AML-193 (cell line): ENCODE data around the gene RNF40.

Experiments used
- DNase-seq, 2 experiments: peaks; one replicate each; lab custom pipeline; 2025; lab: John Stamatoyannopoulos, UW

Gene RNF40

DNA sequence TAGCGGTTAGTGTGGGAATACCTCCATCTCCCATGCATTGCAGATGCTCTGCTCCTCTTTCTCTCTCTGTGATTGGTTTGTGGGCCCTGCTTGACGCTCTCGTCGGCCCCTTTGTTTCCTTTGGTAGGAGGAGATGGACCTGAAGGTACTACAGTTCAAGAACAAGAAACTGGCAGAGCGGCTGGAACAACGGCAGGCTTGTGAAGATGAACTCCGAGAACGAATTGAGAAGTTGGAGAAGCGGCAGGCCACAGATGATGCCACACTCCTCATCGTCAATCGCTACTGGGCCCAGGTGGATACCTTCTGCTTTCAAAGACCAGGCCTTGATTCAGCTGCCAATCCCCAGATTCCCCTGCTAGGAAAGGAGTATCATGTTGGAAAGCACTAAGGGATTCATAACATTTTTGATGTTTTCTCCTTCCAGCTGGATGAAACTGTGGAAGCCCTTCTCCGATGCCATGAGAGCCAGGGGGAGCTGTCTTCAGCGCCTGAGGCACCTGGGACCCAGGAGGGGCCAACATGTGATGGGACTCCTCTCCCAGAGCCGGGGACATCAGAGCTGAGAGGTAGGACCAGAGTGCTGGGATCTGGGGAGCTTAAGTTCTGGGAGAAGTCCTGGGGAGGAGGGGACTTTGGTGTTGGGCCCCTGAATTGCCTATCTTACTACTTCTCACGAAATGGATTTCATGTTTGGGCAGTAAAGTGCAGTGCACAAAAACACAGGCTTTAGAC lies 1.0 kb downstream of the RNF40 start:
- DNase-seq: no peak

DNA sequence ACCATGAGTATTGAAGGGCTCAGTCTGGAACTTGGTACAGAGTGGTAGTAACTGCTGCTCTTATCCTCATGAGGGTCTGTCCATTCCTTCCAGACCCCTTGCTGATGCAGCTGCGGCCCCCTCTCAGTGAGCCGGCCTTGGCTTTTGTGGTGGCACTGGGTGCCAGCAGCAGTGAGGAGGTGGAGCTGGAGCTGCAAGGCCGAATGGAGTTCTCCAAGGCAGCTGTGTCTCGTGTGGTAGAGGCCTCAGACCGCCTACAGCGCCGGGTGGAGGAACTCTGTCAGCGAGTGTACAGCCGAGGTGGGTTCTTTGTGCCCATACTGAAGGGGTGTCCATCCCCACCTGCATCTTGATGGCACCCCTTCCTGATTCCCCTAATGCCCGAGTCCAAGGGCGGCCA lies 2.0 kb downstream of the RNF40 start:
- no peak for DNase-seq

DNA sequence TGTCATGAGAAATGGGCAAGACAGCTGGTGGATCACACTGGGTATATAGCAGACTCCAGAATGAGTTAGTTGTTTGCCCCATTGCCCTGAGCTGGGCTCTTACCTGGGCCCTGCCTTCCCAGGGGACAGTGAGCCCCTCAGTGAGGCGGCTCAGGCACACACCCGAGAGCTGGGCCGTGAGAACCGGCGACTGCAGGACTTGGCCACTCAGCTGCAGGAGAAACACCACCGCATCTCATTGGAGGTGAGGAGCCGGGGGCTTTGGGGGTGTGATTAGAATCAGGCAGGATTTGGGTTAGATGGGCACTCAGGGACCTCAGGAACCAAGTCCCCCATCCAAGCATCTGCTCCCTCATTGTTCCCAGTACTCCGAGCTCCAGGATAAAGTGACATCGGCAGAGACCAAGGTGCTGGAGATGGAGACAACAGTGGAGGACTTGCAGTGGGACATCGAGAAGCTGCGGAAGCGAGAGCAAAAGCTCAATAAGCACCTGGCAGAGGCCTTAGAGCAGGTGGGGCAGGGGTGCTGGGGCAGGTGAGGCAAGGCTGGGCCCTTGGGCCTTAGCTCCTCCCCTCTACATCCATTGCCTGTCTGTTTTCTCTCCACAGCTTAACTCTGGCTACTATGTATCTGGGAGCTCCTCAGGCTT lies 2.8 kb downstream of the RNF40 start:
- no peak for DNase-seq

DNA sequence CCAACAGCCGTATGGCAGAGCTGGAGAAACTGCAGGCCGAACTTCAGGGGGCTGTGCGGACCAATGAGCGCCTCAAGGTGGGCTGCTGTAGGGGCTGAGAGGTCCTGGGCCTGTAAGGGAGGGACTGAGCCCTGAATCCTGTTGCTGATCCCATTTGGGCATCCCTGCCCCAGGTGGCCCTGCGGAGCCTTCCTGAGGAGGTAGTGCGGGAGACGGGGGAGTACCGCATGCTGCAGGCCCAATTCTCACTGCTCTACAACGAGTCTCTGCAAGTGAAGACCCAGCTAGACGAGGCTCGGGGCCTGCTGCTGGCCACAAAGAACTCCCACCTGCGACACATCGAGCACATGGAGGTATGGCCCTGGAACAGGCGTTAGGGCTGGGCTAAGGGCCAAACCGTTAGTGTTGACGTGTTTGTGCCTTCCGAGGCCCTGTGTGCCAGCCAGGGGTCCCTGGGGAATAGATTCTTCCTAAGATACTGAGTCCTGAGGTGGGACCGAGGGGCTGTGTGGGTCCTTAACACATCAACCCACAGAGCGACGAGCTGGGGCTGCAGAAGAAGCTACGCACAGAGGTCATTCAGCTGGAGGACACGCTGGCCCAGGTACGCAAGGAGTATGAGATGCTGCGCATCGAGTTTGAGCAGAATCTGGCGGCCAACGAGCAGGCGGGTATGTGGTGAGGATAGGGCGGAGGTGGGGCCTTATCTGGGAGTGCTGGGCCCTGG lies 4.2 kb downstream of the RNF40 start:
- no peak for DNase-seq

DNA sequence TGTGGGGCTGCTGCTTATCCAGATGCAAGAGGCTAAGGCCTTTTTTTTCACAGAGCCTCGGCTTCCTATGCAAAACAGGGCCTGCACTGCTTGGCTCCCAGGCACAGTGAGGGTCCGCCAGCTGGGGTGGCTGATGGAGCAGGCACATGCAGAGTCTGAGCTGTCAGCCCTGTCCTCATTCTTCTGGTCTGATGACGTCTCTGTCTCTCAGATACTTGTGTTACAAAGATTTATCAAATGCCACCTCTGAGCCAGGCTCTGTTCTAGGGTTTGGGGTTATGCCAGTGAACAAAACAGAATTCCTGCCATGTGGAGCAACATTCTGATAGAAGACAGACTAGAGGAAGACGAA lies 4.8 kb downstream of the RNF40 start:
- no peak for DNase-seq

DNA sequence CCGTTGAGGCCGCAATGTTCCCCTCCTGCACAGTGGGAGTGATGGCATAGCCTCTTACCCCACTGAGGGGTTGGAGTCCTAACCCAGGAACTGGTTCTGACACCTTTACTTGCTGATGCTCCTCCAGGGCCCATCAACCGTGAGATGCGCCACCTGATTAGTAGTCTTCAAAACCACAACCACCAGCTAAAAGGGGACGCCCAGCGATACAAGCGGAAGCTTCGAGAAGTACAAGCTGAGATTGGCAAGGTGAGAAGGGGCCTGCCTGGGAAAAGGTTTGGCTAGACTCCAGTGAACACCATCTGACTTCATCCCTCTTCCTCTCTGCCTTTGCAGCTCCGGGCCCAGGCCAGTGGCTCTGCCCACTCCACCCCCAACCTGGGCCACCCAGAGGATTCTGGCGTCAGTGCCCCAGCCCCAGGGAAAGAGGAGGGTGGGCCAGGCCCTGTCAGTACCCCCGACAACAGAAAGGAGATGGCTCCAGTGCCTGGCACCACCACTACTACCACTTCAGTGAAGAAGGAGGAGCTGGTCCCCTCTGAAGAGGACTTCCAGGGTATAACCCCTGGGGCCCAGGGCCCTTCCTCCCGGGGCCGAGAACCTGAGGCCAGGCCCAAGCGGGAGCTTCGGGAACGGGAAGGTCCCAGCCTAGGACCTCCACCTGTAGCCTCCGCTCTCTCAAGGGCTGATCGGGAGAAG lies 5.8 kb downstream of the RNF40 start:
- DNase-seq: no peak

DNA sequence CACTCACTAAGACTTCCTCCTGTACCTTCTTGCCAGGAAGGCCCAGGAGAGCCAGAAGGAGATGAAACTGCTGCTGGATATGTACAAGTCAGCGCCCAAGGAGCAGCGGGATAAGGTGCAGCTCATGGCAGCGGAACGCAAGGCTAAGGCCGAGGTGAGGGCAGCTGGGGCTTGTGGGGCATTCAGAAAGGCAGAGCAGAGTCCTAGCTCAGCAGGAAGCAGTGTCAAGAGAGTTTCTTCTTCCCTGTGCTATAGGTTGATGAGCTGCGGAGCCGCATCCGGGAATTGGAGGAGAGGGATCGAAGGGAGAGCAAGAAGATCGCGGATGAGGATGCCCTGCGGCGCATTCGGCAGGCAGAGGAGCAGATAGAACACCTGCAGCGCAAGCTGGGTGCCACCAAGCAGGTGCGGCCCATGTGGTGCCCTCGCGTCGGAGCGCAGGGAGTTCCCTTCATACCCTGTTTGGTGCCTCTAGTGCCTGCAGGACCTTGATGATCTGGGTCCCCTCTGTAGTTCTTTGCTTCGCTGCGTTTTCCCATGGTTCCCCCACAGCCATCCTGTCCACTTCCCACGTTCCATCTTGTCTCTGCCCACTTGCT lies 6.6 kb downstream of the RNF40 start:
- no peak for DNase-seq

DNA sequence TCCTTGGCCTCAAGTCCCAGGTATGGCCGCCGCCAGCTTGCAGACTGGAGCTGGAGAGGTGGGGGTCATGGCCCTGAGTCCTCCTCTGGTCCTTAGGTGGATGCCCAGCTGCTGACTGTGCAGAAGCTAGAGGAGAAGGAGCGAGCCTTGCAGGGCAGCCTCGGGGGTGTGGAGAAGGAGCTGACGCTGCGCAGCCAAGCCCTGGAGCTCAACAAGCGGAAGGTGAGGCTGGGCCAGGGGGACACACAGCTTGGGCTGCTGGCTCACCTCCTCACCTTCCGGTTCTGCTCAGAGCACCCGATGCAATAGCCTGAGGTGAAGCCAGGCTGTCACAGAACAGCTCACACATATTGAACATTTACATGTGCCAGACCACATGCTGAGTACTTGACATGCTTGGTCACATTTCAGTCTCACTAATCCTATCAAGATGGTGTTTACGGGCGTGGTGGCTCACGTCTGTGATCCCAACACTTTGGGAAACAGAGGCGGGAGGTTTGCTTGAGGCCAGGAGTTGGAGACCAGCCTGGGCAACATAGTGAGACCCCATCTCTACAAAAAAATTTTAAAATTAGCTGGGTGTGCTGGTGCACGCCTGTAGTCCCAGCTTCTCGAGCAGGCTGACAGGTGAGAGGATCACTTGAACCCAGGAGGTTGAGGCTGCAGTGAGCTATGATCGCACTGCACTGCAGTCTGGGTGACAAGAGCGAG lies 7.4 kb downstream of the RNF40 start:
- DNase-seq: no peak

DNA sequence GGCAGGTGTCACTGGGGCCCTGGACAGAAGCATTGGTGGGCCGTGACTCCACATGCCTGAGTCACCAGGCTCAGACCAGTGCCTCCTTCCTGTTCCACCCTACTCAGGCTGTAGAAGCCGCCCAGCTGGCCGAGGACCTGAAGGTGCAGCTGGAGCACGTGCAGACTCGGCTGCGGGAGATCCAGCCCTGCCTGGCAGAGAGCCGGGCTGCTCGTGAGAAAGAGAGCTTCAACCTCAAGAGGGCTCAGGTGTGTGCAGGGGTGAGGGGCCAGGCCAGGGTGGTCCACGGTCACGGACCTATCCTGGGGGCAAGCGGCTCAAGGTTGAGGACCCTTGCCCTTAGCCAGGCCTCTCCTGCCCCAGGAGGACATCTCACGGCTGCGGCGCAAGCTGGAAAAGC lies 9.6 kb downstream of the RNF40 start:
- DNase-seq: no peak

DNA sequence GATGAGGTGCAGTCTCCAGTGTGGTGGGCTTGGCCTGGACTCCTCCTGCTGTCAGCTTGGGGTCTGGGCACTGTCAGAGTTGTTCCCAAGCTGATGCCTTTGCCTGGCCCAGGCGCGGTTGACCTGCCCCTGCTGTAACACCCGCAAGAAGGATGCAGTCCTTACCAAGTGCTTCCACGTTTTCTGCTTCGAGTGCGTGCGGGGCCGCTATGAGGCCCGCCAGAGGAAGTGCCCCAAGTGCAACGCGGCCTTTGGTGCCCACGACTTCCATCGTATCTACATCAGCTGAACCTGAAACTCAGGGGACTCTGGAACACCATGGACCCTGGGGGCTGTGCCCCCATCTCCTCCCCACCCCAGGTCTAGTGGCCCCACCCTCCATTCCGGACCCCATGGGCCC lies 11.7 kb downstream of the RNF40 start:
- DNase-seq: no peak

DNA sequence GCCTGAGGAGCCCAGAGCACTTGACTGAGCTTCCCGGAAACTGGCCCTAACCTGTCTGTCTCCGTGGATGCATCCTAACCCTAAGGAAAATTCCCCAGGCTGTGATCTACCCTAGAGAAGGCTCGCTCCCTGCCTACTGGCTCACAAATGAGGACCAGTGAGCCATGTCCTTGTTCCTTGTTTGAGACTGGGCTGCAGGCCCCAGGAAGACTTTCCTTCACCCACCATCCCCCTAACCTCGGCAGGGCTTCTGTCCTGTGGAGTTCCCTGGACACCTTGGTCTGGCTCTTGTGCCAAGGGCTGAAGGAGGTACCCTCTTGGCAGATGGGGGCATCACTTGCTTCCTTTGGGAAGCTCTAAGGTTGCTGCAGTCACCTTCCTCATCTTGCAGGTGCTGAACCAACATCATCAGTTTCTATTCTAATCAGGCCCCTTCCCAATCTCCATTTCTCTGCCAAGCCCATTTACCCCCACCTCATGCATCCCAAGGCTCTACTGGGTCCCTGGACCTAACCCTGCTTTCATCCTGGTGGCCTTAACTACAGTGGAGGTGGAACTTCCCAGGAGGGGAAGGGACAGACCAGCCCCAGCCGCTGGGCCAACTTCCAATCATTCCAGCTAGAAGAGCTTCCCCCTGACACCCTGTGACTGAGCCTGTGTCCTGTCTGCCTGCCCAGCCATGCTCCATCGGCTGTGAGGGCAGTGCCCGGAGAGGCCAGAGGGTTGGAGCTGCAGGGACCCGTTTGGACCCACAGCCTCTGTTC lies 12.4 kb downstream of the RNF40 start:
- no peak for DNase-seq

DNA sequence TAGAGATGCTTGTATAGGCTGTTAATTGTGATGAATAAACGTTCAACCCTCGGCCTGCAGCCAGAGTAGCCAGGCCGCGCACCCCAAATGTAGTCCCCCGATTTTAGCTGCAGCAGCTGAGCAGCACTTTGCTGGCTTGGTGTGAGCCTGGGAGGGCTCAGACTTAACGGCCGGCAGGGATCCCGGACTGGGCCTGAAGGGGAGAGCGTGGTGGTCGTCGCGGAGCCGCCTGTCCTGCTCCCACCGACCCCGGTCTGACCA lies 12.9 kb downstream of the RNF40 start:
- no peak for DNase-seq

DNA sequence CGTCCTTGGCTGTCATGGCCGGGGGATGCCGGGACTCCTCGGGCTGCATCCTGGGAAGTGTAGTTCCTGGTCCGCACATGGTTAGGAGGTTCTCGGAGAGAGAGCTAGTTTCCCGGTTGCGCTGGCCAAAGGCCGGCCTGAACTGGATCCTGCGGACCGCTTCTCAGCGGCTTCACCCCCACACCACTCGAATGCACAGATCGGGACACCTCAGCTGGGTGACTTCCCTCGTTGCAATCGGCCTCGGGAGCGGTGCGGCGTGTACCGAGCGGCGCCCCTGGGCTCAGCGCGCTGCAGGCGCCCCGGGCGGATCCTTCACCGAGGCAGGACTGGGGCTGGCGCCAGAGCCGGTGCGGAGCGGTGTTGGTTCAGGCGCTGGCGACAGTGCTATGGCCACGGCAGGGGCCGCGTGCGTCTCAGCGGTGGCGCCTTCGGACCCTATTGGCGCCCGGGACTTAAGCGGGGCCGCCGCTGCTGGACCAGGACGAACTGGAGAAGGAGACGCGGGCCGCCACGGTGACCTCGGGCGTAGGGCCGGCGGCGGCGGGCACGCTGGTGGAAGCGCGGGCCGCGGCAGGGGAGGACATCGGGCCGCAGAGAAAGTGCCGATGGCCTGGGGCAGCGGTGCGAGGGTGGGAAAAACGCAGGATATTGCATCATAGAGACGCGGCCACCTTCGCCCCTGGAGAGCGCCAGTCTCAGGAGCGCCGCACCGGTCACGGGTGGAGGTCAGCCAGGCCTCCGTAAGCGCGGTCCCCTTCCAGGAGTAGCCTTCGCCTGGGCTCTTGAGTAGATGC lies 13.5 kb downstream of the RNF40 start:
- DNase-seq: peak in 1 of 2 experiments; percentile 18

DNA sequence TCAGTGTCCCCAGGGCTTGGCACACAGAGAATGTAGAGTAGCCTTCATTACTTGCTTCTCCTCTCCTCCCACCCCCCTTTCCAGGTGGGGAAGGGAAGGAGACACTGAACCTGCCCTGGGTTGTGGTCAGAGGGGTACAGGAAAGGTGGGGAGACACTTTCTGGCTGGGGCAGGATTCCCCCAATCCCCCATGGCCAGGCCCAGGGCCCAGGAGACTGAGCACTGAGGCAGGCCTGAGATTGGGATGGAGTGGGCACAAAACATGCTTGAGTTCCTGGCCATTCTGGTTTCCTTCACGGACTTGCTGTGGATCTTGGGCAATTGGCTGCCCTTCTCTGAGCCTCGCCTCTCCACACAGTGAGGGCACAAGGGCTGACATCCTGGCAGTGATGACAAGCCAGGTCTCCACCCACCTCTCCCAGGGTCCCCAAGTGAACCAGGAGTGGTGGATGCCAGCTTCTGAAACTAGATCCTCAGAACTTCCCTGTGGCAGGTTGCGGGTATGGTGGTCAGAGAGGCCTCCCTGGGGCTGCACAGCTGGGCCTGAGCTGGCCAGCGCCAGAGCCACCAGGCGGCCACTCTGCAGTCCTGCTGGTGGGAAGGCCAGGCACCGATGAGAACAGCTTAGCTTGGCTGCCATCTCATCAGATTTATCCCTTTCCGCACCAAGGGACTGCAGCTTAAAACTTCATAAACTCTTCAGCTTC lies 15.6 kb downstream of the RNF40 start:
- no peak for DNase-seq

DNA sequence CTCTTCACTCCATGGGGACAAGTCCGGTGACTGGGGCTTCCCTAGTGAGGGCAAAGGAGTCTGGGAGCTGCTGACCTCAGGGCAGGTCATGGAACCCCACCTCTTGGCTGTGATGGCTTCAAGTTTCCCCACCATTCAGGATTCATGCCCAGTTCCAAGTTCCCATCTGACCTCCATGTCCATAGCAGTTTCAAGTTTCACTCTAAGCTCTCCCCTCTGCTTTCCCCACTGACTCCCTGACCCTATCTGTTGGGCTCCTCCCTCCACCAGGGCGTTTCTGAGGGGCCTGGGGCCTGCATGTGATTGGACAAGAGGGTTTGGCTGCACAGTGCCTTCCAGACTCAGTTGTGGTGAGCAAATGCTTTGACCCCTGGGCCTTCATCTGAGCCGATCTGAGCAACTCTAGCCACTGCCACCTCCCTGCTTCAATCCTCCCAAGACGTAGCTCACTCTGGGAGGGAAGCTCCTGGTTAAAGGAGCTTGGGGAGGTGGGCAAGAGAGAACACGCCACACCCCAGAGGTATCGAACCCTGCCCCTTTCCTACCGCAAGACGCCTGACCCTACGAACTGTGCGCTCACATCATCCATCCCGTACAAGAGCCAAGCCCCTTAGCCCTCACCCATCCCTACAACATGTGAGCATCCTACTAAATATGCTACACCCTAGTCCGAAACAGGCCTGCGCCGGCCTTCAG lies 16.6 kb downstream of the RNF40 start:
- DNase-seq: no peak

DNA sequence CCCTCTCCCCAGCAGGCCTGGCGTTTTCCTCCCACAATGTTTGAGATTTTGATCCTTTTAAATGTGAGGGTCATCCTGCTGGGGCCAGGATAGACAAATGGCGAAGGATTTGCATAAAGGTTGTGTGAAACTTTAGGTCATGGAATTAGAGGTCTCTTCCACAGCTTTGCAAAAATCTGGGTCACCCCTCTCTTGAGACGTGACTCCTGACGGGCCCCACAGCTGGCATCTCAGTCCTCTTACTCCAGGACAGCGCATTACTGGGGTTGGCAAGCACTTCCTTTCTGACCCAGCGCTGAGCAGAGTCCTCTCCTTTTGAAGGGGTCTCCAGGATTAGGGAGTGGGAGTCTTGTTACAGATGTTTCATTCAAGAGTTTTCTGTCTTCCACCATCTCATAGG lies 17.5 kb downstream of the RNF40 start:
- no peak for DNase-seq

DNA sequence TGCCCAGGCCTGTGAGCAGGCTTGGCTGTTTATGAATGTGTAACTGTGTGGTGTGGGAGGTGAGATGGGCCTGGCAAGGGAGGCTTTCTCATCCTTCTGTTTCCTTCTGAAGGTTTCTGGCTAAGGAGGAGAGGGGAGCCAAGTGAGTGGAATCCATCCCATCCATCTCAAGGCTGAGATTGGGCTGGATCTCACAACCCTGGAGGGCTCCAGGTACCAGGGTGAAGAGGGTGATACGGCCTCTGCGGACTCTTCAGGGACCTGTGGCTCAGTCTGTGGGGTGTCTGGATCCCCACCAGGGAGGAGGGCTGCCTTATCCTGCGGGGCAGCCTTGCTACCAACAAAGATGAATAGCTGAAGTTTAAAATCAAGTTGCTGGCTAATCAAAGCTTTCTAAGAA lies 17.9 kb downstream of the RNF40 start:
- DNase-seq: no peak

DNA sequence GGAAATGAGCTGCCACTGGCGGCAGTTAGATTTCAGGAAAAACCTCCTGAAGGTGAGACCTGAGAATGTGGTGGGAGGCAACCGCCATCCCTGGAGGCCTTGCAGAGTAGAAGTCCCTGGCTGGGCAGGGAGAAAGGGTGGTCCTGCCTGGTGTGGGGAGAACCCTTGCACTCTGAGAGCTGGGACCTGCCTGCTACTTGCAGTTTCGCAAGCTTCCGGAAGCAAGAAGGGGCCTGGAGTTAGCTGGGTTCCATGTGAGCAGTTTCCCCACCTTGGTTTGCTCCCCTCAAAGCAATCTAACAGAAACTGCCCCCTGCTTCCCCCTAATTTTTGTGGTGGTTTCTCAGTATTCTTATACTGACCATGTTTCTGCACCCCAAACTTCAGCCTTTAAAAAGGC lies 18.4 kb downstream of the RNF40 start:
- DNase-seq: no peak
